ENCODE results near the gene UCKL1. TPM values are rescaled to one million over a fixed set of nuclear protein-coding genes. Genes with fewer than 3 reads are reported as not detected.

The UCKL1 gene
- total RNA-seq, 1 experiment from 2014 or later, result 35.9 TPM

GRCh38 chr20:63952210-63952535 is 4.0 kb downstream of the UCKL1 start:
- DNase-seq, result no peak
- H3K36me3 ChIP-seq, result peaks cover 45% of the 10 kb centered on the region
- H3K27me3 ChIP-seq, result no peaks in the 10 kb centered on the region
- peaks cover 3% of the 10 kb centered on the region; the same call in 1 of the 2 replicates for H3K9me3 ChIP-seq
- no peak overlapping the region for H3K4me3 ChIP-seq

- no peak for DNase-seq
- peaks cover 45% of the 10 kb centered on the region for H3K36me3 ChIP-seq
- no peaks in the 10 kb centered on the region for H3K27me3 ChIP-seq
- H3K4me3 ChIP-seq, result no peak overlapping the region
- peaks cover 3% of the 10 kb centered on the region; the same call in 1 of the 2 replicates for H3K9me3 ChIP-seq
These were observed 4.6 kb downstream of the UCKL1 start for GRCh38 chr20:63951398-63952209.

DNA sequence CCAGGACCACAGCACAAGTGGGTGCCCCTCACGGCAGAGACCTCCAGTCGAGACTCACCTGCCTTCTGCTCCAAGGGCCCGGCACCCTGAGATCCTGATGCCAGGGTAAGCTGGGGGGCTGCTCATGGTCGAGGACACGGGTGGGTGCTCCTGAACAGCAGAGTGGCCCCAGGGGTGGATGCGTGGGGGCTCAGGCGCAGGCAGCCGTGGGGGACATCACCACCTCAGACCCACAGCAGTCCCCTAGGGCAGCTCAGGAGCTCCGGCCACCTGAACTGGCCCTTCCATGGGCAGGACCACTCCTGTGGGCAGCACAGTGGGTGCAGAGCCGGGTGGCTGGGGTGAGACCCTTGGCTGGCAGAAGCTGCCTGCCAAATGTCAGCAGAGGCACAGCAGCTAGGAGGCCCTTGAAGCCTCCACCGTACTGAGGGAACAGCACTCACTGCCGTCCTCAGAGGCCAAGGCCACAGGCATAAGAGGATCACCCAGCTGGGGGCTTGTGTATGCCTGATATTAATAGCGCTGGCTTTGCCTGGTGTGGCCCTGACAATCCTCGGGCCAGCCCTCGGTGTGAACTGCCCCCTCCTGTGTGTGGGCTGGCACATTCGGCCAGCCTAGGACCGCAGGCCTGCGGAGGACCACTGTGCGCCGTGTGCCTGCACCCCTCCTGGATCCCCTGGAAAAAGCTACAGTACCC is 5.4 kb downstream of the UCKL1 start:
- H3K4me3 ChIP-seq, result no peak overlapping the region
- H3K27me3 ChIP-seq, result no peaks in the 10 kb centered on the region
- DNase-seq, result no peak
- H3K9me3 ChIP-seq, result peaks cover 3% of the 10 kb centered on the region; the same call in 1 of the 2 replicates
- H3K36me3 ChIP-seq, result peaks cover 46% of the 10 kb centered on the region

DNA sequence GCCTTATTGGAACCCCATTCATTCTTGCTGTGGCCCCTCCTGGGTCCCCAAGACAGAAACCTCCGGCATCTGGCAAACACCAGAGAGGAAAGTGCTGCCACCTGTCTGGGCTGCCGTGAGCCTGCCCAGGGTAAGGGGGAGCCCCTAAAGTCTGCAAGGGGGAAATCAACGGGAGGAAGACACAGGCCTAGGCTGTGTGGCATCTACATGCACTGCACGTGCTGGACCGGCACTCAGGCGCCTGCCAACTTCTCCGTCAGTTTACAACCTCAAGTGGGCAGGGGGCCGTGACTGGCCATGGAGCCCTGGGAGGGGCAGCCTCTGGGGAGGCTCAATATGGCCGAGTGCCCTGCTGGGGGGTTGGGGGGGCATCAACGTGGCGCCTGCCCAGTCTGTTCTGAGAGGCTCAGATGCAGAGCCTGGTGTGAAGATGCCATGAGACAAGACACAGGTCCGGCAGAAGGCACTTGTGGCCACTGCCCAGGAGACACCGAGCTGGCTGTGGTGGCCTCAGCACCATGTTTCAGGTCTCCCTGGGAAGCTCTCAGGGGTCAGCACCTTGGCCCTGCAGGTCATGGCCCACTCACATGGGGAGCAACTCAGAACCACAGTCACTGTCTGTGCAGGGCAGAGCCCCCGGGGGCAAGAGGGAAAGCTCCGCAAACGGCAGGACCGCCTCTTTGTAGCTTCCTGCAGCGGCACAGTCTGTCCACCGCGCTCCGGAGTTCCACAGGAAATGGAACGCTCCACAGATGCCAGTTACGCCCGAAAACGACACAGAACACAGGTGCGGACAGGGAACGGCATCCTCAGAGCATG is 8.4 kb downstream of the UCKL1 start:
- no peaks in the 10 kb centered on the region for H3K27me3 ChIP-seq
- no peak overlapping the region for H3K4me3 ChIP-seq
- peaks cover 3% of the 10 kb centered on the region; the same call in 1 of the 2 replicates for H3K9me3 ChIP-seq
- no peak for DNase-seq
- peaks cover 60% of the 10 kb centered on the region for H3K36me3 ChIP-seq

GRCh38 chr20:63946986-63947637 is 9.1 kb downstream of the UCKL1 start:
- Histone ChIP-seq H3K4me3 (no peak overlapping the region), H3K27me3 (no peaks in the 10 kb centered on the region), H3K36me3 (peaks cover 58% of the 10 kb centered on the region), H3K9me3 (peaks cover 3% of the 10 kb centered on the region; the same call in 1 of the 2 replicates)
- DNase-seq, result no peak

GRCh38 chr20:63945921-63946920 is 10.0 kb downstream of the UCKL1 start:
- Histone ChIP-seq H3K9me3 (peaks cover 3% of the 10 kb centered on the region; the same call in 1 of the 2 replicates), H3K4me3 (no peak overlapping the region), H3K36me3 (peaks cover 60% of the 10 kb centered on the region), H3K27me3 (no peaks in the 10 kb centered on the region)
- no peak for DNase-seq

DNA sequence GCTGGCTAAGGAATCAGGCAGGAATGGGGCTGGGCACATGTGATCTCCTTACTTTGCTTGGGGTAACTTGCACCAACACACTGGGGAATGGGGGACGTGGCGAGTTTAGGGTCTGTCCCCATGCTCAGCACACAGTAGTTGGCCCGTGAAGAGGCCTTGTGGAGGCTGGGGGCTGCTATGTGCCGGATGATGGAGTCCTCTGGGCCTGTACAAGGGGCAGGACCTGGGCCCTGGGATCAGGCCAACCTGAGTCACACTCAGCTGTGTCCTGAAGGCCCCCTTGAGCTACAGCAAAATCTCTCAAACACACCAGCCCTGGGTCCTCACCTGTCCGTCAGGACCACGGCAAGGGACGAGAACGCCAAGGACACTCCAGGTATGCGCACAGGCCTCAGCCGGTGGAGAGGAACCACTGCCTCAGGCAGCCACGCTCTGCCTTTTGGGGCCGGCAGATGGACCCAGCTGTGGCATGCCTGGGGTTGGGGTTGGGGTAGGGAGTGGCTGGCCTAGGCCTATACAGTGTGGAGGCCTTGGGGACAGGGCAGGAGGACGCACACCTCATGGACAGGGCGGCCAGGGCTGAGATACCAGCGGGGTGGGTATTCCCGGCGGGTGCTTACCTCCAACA is 11.1 kb downstream of the UCKL1 start:
- H3K36me3 ChIP-seq, result peaks cover 67% of the 10 kb centered on the region
- peaks cover 3% of the 10 kb centered on the region; the same call in 1 of the 2 replicates for H3K9me3 ChIP-seq
- no peaks in the 10 kb centered on the region for H3K27me3 ChIP-seq
- H3K4me3 ChIP-seq, result no peak overlapping the region
- DNase-seq, result no peak

- Histone ChIP-seq H3K4me3 (no peak overlapping the region), H3K9me3 (peaks cover 3% of the 10 kb centered on the region; the same call in 1 of the 2 replicates), H3K36me3 (peaks cover 72% of the 10 kb centered on the region), H3K27me3 (no peaks in the 10 kb centered on the region)
- DNase-seq, result no peak
These were observed 11.9 kb downstream of the UCKL1 start for GRCh38 chr20:63944078-63944941.

DNA sequence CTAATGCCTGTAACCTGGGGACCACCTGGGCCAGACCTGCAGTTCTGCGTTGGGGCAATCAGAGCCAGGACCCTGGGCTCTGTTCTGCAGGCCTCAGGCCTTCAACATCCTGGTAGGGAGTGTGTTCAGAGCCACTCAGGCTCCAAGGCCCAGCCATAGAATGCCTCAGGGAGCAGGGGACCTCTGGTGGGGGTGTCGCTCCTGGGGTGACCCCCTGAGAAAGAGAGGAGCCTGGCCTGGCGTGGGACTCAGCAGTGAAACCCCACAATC is 12.5 kb downstream of the UCKL1 start:
- H3K9me3 ChIP-seq, result peaks cover 3% of the 10 kb centered on the region; the same call in 1 of the 2 replicates
- no peak for DNase-seq
- no peak overlapping the region for H3K4me3 ChIP-seq
- H3K36me3 ChIP-seq, result peaks cover 71% of the 10 kb centered on the region
- H3K27me3 ChIP-seq, result no peaks in the 10 kb centered on the region

DNA sequence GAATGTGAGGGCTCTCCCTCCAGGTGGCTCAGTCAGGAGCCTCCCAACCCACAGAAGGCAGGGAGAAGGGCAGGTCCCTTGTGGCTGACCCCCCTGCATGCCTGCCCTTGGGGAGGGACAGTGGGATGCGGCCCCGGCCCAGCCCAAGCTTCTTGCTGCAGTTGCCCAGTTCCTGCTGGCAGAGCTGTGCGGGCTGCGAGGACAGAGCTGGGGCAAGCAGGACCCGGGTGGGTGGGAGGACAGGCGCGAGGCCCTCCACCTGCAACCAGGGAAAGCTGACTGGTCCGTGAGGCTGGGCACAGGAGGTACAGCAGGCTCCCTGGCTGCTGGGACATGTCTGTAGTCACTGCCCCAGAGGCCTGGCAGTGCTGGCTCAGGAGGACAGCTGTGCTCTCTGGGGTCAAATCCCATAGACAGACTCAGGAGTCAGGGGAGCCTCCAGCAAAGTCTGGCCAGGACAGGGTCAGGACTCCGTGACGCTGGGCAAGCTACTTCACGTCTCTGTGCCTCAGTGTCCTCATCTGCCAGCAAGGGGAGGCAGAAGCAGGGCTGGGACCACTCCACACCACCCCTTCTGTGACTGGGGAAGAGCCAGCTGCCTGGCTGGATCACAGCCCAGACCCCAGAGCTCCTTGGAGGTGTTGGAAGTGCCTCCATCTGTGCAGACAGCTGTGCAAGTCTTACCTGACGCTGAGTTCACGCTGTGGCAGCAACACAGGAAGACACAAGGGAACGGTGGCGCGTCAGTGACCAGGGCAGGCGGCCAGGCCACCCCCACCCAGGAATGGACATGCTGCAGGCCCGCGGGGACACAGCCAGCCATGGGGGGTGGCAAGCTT is 13.0 kb downstream of the UCKL1 start:
- Histone ChIP-seq H3K9me3 (peaks cover 2% of the 10 kb centered on the region; the same call in 1 of the 2 replicates), H3K27me3 (no peaks in the 10 kb centered on the region), H3K4me3 (no peak overlapping the region), H3K36me3 (peaks cover 74% of the 10 kb centered on the region)
- DNase-seq, result no peak

GRCh38 chr20:63942250-63942951 is 13.8 kb downstream of the UCKL1 start:
- Histone ChIP-seq H3K27me3 (no peaks in the 10 kb centered on the region), H3K4me3 (no peak overlapping the region), H3K9me3 (no peaks in the 10 kb centered on the region), H3K36me3 (peaks cover 68% of the 10 kb centered on the region)
- DNase-seq, result no peak

DNA sequence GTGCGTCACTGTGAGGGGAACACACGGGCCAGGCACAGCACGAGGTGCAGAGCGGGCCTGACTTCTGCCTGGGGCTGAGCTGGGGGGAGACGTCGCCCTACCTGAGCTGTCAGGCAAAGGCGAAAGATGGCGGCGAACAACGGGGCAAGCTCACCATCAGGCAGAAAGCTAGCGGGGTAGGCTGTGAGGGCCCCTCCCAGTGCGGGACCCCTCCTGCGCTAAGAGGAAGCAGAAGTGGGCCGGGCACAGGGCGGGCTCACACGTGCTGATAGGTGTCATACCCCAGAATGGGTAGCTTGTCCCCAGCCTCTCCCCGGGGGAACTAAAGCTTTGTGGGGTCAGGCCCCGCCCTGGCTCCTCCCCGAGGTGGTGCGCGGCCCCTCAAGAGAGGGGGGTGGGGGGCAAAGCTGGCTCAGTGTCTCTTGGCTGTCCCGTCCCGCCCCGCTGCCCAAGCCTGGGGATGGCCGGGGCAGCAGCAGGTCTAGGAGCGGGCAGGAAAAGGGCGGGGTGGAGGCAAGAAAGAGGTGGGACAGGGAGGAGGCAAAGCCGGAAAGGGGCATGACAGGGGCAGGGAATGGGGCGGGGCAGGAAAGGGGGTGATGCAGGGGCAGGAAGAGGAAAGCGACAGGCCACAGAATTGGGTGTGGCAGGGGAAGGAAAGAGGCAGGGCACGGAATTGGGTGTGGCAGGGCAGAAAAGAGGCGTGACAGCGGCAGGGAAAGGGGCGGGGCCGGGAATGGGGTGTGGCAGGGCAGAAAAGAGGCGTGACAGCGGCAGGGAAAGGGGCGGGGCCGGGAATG is 14.7 kb downstream of the UCKL1 start:
- Histone ChIP-seq H3K4me3 (no peak overlapping the region), H3K36me3 (peaks cover 68% of the 10 kb centered on the region)
- DNase-seq, result peak; percentile 46

More for the DNA sequence above, 14.7 kb downstream of the UCKL1 start:
- no peaks in the 10 kb centered on the region for H3K9me3 ChIP-seq
- H3K27me3 ChIP-seq, result no peaks in the 10 kb centered on the region
